ENCODE measurements around the gene RADIL. TPM values are rescaled to one million over a fixed set of nuclear protein-coding genes. Genes with fewer than 3 reads are reported as not detected.
A peak's percentile ranks its signal among the peaks of the same experiment; 100 is the strongest.

RADIL gene
- total RNA-seq, 3 donors from 2014 or later (not counting 1 experiment from before 2014, with no cell fraction given) = not detected

DNA sequence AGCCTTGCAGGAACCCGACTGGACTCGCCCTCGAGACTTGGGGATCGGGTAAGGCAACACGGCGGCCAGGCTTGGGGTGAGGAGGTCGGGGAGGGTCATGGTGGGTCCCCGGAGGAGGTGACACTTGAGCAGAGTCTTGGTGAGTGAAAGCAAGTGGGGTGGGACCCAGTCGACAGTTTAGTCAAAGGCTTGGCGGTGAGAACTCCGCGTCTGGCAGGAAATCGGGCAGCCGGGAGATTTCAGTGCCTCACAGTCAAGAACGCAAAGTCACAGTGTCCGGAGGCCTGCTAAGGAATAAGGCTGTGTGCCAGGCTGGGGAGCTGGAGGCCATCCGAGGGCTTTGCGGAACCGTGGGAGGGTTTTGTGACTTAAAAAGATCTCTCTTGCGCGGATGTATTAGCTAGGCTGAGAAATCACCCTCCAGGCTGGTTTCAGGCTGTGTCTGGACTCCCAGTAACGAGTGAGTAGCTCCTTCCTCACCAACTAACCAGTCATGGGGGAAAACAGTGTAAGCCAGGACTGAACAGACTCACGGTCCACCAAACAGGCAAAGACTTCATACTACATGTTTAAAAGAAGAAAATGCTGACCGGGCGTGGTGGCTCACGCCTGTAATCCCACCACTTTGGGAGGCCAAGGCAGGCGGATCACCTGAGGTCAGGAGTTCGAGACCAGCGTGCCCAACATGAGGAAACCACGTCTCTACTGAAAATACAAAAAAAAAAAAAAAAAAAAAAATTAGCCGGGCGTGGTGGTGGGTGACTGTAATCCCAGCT is 107.5 kb downstream of the RADIL start:
- H3K27ac Mint-ChIP-seq = peak overlapping the region; percentile 98 to 100
- 19% methylated on average over 31 of the region's 32 CpGs for WGBS (ENCODE audit: insufficient coverage)
- peak overlapping the region; percentile 88 for H3K4me3 ChIP-seq (ENCODE audit: low read length)

DNA sequence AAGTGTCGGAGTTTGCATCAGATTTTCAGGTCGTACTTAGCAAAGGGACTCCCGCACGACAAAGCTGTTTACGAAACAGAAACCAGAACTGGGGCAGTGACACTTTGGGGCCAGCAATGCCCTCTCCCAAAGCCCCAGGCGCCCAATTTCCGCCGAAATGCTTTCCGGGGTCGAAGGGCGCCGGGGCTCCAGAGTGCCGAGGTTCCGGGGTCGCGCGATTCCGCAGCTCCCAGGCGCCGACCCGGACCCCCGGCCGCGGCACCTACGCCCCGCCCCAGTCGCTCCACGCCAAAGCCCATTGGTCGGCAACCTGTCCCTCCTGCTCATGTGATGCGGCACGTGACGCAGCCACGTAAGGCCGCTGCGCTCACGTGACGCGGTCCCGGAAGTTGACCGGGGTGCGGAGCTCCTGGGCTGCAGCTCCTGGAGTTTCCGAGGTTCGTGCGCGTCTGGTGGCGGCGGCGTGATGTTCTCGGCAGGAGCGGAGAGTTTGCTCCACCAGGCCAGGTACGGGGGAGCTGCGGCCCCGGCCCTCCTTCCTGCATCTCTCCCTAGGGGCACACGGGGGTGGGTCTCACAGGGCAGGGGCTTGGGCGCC is 108.2 kb downstream of the RADIL start, which contains the start of gene AP5Z1:
Gene AP5Z1 (plus strand): TSS at position 374 of the 598 bp plus-strand sequence. CDS start 93 bp downstream, at position 467.
- intact Hi-C loops (cut with micrococcal nuclease) = loop anchor here (1.0 to 5.0 kb wide), 3 partner anchors 29 to 133 kb away; no protein-coding TSS in a partner anchor
- peak; percentile 96 to 99 for DNase-seq
- H3K9me3 ChIP-seq (ENCODE audit: control insufficient read depth, insufficient read depth, low read length) = no peaks in the 10 kb centered on the region
- TF ChIP-seq, protein P1, sequence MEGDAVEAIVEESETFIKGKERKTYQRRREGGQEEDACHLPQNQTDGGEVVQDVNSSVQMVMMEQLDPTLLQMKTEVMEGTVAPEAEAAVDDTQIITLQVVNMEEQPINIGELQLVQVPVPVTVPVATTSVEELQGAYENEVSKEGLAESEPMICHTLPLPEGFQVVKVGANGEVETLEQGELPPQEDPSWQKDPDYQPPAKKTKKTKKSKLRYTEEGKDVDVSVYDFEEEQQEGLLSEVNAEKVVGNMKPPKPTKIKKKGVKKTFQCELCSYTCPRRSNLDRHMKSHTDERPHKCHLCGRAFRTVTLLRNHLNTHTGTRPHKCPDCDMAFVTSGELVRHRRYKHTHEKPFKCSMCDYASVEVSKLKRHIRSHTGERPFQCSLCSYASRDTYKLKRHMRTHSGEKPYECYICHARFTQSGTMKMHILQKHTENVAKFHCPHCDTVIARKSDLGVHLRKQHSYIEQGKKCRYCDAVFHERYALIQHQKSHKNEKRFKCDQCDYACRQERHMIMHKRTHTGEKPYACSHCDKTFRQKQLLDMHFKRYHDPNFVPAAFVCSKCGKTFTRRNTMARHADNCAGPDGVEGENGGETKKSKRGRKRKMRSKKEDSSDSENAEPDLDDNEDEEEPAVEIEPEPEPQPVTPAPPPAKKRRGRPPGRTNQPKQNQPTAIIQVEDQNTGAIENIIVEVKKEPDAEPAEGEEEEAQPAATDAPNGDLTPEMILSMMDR (IDR thresholded peaks at IDR 0.05) = no peak
- Mint-ChIP-seq H3K27me3 (ENCODE audit: low read depth in 2 of 2) (no peaks in the 10 kb centered on the region), H3K4me3 (peak within 1 kb of the TSS; percentile 98), H3K4me1 (peaks cover 31 to 41% of the 10 kb centered on the region in 2 donors), H3K36me3 (no peaks in the 10 kb centered on the region), H3K27ac (peak within 1 kb of the TSS; percentile 98 to 100), H3K9me3 (no peaks in the 10 kb centered on the region)
- H3K4me1 ChIP-seq (ENCODE audit: control insufficient read depth, insufficient read depth, low read length) = peaks cover 27% of the 10 kb centered on the region
- under 1% methylated on average over 55 of the region's 55 CpGs for WGBS (ENCODE audit: insufficient coverage)
- peak within 1 kb of the TSS; percentile 97 for H3K27ac ChIP-seq (ENCODE audit: low read length)
- no peaks in the 10 kb centered on the region for H3K27me3 ChIP-seq (ENCODE audit: control insufficient read depth, insufficient read depth, low read length)
- peak; percentile 86 to 95 (median 89) for ATAC-seq
- H3K4me3 ChIP-seq (ENCODE audit: low read length) = peak within 1 kb of the TSS; percentile 88
- H3K36me3 ChIP-seq (ENCODE audit: control insufficient read depth, insufficient read depth, low read length) = no peaks in the 10 kb centered on the region

More for the DNA sequence above, 107.5 kb downstream of the RADIL start:
- Mint-ChIP-seq H3K27me3 (ENCODE audit: low read depth in 2 of 2) (no peaks in the 10 kb centered on the region), H3K4me3 (peak overlapping the region; percentile 98), H3K4me1 (peaks cover 31 to 41% of the 10 kb centered on the region in 2 donors), H3K9me3 (no peaks in the 10 kb centered on the region), H3K36me3 (no peaks in the 10 kb centered on the region)
- H3K4me1 ChIP-seq (ENCODE audit: control insufficient read depth, insufficient read depth, low read length) = peaks cover 27% of the 10 kb centered on the region
- TF ChIP-seq, protein P1 (IDR thresholded peaks at IDR 0.05) = no peak
- peak; percentile 35 to 58 (median 43) for ATAC-seq
- no peaks in the 10 kb centered on the region for H3K9me3 ChIP-seq (ENCODE audit: control insufficient read depth, insufficient read depth, low read length)
- intact Hi-C loops (cut with micrococcal nuclease) = loop anchor here (1.0 to 5.0 kb wide), 3 partner anchors 30 to 134 kb away; no protein-coding TSS in a partner anchor
- DNase-seq = peak; percentile 64 to 76
- peaks cover 5% of the 10 kb centered on the region for H3K36me3 ChIP-seq (ENCODE audit: control insufficient read depth, insufficient read depth, low read length)
- H3K27ac ChIP-seq (ENCODE audit: low read length) = peak overlapping the region; percentile 97
- H3K27me3 ChIP-seq (ENCODE audit: control insufficient read depth, insufficient read depth, low read length) = no peaks in the 10 kb centered on the region

DNA sequence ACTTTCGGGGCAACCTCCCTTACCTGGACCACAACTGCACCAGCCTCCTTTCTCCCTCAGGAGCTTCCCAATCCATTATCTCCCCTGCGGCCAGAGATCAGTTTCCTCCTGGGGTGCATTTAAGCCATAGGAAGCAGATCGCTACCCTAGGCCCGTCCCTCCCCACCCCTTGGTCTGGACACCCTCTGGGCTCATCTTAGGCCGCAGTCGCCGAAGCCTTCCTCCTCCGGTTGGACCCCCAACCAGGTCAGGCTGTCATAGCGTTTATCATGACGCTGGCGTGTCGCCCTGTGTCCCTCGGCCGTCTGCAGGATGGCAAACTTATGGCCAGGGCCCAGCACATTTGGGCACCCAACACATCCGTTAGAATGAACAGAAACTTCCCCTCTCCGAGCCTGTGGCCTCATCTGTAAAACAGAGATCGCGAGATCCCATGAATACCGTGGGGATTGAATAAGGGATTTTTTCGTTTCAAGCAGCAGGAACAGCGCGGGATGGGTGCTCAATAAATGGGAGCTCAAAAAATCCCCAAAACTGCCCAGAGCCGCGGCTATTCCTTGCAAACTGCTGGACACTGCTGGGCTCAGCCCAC is 108.8 kb downstream of the RADIL start:
- Mint-ChIP-seq H3K27me3 (ENCODE audit: low read depth in 2 of 2) (no peaks in the 10 kb centered on the region), H3K36me3 (no peaks in the 10 kb centered on the region), H3K9me3 (no peaks in the 10 kb centered on the region), H3K27ac (peak overlapping the region; percentile 98 to 100), H3K4me3 (peak overlapping the region; percentile 98), H3K4me1 (peaks cover 31 to 41% of the 10 kb centered on the region in 2 donors)
- no peaks in the 10 kb centered on the region for H3K36me3 ChIP-seq (ENCODE audit: control insufficient read depth, insufficient read depth, low read length)
- DNase-seq (no peak), ATAC-seq (peak; percentile 17 to 34 (median 24))
- intact Hi-C loops (cut with micrococcal nuclease) = loop anchor here (1.0 to 5.0 kb wide), 3 partner anchors 28 to 132 kb away; no protein-coding TSS in a partner anchor
- H3K27me3 ChIP-seq (ENCODE audit: control insufficient read depth, insufficient read depth, low read length) = no peaks in the 10 kb centered on the region
- peaks cover 27% of the 10 kb centered on the region for H3K4me1 ChIP-seq (ENCODE audit: control insufficient read depth, insufficient read depth, low read length)
- H3K9me3 ChIP-seq (ENCODE audit: control insufficient read depth, insufficient read depth, low read length) = no peaks in the 10 kb centered on the region
- TF ChIP-seq, protein P1 (IDR thresholded peaks at IDR 0.05) = no peak
- H3K27ac ChIP-seq (ENCODE audit: low read length) = peak overlapping the region; percentile 97
- H3K4me3 ChIP-seq (ENCODE audit: low read length) = peak overlapping the region; percentile 88
- WGBS (ENCODE audit: insufficient coverage) = 13% methylated on average over 24 of the region's 24 CpGs
